Left kidney (tissue), 2 donors: ENCODE measurements around the gene TECPR2. TPM values are rescaled to one million over a fixed set of nuclear protein-coding genes. Genes with fewer than 3 reads are reported as not detected.

Experiments used
- DNase-seq: peaks from one replicate; pipeline ENCODE4 v3.0.0-alpha.2; 2013
- polyA plus RNA-seq: library from polyadenylated mRNA; unstranded; fragments of 120-200 nt; gene quantifications from one replicate; pipeline ENCODE4 v1.2.1, GENCODE V29; 2013; ENCODE audit not compliant: insufficient read length

The TECPR2 gene
- polyA plus RNA-seq, 1 donor: 15.9 TPM

DNA sequence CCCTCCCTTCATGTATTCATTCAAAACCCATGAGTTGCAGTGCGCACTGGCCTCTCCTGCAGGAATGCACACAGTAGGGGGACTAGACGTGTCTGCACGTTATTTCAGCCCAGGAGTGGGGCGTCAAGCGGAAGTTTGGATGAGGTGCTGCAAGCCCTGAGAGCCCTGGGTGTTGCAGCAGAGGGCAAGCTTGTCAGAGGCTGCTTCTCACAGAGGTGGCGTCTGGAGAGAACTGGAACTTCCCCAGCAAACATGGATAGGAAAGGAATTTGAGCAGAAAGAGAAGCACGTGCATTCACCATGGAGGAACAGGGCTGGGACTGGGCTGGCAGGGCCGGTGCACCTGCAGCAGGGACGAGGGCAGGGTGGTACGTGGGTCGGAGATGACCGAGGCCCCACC lies 64.9 kb downstream of the TECPR2 start:
- DNase-seq: no peak

DNA sequence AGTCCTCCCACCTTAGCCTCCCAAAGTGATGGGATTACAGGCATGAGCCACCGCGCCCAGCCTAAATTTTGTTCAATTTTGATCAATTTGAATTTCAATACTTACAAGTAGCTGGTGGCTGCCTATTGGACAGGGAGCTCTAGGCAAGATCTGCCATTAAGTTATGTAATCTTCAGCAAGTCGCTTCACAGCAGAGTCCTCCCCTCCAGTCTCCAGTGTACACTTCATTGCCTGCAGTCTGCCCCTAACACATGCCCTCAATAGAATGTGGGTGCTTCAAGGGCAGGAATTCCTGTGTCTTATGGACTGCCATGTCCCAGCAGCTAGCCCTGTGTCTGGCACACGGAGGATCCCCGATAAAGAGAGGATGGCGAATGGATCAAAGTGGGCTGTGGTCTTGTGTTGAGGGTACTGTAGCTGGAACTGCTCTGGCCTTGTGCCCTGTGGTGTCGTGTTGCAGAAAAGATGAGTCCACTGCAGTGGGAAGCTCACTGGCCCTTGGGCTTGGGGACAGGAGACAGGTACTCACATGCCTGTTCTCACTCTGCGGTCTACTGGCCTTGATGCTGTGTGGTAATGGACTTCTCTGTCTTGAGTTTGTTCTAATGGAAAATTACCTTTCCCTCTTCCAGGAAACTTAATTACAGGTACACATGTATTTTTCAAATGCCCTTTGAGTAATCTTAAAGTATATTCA lies 67.6 kb downstream of the TECPR2 start:
- no peak for DNase-seq

DNA sequence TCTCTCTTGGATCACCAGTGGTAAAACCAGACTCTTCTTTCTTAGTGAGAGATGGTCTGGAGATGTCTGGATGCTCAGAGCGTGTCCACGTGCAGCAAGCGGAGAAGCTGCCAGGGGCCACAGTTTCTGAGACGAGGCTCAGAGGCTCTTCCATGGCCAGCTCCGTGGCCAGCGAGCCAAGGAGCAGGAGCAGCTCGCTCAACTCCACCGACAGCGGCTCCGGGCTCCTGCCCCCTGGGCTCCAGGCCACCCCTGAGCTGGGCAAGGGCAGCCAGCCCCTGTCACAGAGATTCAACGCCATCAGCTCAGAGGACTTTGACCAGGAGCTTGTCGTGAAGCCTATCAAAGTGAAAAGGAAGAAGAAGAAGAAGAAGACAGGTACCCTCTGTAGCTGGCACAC lies 69.0 kb downstream of the TECPR2 start:
- DNase-seq: no peak

DNA sequence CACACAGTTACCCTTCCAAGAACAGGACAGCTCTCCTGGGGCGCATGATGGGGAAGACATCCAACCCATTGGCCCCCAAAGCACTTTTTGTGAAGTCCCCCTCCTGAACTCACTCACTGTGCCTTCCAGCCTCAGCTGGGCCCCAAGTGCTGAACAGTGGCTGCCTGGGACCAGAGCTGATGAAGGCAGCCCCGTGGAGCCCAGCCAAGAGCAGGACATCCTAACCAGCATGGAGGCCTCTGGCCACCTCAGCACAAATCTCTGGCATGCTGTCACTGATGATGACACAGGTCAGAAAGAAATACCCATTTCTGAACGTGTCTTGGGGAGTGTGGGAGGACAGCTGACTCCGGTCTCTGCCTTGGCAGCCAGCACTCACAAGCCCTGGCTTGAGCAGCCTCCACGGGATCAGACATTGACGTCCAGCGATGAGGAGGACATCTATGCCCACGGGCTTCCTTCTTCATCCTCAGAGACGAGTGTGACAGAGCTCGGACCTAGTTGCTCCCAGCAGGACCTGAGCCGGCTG lies 72.0 kb downstream of the TECPR2 start:
- no peak for DNase-seq

DNA sequence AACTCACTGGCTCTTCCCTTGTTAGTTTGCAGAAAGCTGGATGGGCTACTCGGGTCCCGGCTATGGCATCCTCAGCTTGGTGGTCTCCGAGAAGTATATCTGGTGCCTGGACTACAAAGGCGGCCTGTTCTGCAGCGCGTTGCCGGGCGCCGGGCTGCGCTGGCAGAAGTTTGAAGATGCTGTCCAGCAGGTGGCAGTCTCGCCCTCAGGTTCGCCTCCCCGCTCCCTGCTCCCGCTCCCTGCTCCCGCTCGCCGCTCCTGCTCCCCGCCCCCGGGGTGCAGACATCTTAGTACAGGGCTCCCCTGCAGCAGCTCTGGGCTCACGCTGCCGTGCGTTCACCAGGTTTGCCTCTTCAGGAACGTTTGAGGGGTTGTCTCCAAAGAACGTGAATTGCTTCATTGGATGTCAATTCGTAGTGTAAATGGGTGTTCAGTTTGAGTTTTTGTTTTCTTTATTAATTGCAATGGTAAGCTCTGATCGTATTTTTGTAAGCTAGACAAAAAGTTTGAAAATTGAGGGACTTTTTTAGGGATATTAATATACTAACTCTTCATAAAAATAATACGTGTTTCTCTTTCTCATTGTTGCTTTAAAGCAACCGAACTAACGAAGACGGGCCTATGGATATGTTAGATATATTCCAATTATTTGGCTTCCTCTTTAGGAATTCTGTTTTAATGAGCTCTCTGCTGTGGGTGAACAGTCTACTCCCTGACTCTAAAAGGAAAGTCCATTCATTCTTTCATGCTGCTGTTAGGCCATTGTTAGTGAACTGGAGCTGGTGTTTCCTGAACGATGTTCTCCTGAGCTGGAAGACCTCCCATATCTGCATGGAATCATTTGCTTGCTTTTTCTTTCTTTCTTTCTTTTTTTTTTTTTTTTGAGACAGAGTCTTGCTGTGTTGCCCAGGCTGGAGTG lies 75.5 kb downstream of the TECPR2 start:
- peak; percentile 85 for DNase-seq

DNA sequence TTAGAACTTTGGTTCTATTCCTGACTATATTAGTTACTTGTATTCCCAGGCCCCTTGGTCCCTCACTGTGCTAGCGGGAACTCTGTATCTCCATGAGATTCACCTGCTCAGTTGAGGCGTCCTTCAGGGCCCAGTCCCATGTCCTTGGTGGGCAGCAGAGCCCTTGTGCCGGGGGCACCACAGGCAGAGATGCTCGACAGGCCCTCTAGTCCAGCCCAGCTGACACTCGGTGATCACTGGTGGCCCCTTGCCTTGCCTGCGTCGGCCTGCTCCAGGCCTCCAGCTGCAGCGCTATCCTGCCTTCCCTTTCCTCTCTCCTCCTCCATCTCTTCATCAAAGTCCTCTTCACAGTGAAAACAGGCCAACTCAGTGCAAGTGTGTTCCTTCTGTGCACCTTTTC lies 76.8 kb downstream of the TECPR2 start:
- no peak for DNase-seq

DNA sequence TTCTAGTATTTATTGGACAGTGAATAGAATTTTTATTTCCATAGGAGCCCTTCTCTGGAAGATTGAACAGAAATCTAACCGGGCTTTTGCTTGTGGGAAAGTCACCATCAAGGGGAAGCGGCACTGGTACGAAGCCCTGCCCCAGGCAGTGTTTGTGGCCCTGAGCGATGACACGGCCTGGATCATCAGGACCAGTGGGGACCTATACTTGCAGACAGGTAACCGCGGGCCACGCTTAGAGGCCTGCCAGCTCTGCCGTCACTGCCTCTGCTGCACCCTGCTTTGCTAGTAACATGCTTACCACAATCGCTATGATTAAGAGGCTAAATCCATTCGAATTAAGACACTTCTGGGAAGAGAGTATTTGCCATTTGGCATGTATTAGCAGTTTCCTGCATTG lies 77.7 kb downstream of the TECPR2 start:
- DNase-seq: no peak

DNA sequence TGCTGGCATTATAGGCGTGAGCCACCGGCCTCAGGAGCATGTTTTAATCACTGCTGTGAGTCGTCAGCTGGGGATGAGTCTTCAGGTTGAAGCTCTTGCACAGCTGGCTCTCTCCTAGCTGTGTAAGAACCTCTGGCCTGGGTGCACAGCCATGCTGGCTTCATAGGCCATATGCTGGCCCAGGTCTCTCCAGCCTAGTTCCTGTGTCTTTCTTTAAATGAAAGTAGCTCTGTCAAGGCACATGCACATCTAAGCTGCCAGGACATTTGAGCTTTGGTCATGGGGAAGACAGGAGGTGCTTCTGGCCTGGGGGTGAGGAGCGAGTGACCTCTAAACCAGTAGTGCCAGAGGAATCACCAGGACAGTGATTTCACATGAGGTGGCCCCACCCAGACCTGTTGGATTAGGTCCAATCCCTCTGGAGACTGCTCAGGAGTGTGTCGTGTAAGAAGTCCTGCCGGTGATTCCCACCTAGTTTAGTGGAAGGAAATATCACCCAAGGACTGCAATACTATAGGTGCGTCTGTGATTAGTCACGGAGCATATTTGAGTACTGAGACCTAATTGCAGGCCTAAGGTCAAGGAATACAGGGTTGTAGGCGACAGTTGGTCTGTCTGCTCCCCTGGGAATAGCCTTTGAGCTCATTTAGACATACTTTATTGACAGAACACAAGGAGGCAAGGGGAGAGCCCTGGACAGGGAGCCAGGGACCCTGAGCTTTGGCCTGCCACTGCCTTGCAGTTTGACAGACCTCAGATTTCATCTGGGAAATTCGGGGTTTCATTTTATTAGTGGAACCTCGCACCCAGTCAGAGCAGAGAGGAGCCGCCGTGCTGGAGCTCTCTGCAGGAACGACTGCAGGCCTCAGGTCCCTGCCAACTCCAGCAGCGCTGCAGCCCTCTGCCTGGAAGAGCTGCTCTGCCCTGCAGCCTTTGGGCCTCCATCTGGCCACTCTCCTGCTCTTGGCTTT lies 79.8 kb downstream of the TECPR2 start:
- DNase-seq: no peak

DNA sequence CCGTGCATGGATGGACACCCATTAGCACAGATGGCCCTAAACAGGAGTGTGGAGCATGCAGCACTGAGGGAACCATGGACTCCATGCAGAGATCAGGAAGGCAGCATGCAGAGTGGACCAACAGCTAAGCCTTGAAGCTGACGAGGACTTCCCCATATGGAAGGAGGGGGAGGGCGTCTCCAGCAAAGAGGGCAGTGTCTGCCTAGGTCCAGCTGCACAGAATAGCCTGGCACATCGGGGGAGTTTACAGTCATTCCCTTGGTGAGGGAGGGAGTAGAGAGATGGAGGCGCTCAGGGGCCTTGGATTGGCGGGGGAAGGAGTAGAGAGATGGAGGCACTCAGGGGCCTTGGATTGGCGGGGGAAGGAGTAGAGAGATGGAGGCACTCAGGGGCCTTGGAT lies 82.3 kb downstream of the TECPR2 start:
- no peak for DNase-seq

DNA sequence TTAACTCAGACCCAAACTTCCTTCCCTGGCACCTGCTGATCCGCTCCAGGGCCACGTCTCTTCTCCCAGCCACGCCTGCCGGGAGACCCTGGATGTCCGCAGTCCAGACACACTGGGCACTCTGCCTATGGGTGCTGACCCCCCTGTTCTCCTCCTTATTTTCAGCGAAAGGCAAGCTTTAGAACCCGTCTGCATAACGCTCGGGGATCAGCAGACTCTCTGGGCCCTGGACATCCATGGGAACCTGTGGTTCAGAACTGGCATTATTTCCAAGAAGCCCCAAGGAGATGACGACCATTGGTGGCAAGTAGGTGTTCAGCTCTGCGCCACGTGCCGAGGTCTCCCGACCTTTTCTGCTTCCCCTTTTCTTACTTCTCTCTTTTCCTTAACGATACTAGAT lies 82.9 kb downstream of the TECPR2 start:
- DNase-seq: no peak

DNA sequence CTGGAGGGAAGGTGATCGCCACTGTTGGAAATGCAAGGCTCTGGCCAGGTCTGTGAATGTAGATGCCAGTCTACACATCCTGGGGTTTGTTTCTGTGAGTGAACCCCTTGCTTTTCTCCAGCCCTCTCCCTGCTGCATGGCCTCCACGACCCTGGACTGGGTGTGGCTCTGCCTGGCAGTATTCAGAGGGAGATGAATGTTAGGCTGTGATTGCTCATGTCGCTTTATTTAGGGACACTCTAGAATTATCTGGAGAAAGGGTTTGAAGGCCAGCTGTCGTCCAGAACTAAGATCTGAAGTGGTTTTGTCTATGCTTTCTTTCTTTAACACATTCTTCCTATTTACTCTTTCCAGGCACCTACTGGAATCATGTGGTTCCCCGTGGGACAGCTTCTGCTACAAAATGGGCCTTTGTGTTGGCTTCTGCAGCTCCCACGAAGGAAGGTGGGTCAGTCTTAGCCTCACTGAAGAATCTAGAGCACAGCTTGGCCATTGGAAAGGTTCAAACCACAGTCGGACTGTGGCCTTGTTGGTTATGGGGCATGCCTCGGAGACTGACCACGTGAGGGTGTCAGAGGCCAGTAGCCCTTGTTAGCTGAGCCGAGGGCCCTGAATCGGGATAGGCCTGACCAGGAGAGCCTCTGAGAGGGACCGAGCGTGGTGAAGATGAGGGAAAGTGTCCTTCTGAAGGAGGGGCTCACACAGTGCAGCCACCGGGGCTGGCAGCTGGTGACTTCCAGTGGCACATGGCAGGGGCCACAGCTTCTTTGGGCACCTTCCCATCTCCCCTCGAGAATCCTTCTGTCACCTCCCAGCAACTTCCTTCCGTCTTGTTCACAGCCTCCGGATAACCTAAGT lies 87.7 kb downstream of the TECPR2 start:
- DNase-seq: no peak

DNA sequence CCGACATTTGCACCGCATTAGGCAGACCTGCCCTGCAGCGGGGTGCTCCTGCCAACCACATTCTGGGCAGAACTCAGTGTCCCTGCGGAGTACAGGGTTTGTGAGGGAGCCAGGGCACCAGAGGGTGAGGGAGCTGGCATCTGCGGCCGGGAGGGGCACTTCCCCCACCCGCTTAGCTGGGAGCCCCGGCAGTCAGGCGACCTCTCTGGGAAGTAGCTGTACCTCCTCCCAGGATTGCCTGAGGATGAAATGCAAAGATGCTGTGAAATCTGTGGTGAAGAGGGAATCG lies 88.3 kb downstream of the TECPR2 start:
- DNase-seq: no peak

DNA sequence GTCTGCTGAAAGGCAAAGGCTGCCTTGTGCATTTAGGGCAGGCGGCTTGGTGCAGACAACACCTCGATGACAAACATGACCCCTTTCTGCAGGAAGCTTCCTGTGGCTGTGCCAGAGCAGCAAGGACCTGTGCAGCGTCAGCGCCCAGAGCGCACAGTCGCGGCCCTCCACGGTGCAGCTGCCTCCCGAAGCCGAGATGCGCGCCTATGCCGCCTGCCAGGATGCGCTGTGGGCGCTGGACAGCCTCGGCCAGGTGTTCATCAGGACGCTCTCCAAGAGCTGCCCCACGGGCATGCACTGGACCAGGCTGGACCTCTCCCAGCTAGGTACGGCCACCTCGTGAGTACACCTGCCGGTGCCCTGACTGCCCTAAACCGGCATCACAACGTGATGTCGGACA lies 89.6 kb downstream of the TECPR2 start:
- DNase-seq: no peak

DNA sequence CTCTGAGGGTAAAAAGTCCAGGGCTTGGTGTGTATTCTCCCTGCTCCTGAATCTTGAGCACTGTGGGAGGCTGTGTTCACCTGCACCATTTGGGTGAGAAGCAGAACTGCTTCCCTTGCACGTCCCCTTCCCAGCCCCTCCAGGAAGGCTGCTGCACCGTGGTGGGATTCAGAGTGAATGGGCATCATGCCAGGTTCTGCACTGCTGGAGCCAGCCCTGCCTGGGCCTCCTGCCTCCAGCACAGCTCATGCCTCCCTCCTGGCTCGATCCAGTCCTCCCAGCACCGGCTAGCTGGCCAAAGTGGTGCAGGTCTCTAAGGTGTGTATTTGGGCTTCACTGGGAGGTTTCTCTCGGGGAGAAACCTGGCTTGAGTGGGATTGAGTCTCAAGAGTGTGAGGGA lies 92.0 kb downstream of the TECPR2 start:
- no peak for DNase-seq

DNA sequence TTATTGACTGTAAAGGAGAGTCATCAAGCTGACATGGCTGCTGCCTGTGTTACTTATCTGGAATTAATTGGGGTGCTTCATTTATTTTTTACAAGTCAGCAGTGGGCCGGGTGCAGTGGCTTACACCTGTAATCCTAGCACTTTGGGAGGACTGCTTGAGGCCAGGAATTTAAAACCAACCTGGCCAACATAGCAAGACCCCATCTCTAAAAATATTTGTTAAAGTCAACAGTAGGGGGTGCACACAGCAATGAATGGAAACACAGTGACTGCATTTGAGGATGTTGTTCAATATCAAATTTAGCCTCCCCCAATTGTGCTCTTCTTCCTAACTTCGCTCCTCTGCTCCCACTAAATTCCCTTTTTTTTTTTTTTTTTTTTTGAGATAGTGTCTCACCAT lies 94.8 kb downstream of the TECPR2 start:
- DNase-seq: no peak

DNA sequence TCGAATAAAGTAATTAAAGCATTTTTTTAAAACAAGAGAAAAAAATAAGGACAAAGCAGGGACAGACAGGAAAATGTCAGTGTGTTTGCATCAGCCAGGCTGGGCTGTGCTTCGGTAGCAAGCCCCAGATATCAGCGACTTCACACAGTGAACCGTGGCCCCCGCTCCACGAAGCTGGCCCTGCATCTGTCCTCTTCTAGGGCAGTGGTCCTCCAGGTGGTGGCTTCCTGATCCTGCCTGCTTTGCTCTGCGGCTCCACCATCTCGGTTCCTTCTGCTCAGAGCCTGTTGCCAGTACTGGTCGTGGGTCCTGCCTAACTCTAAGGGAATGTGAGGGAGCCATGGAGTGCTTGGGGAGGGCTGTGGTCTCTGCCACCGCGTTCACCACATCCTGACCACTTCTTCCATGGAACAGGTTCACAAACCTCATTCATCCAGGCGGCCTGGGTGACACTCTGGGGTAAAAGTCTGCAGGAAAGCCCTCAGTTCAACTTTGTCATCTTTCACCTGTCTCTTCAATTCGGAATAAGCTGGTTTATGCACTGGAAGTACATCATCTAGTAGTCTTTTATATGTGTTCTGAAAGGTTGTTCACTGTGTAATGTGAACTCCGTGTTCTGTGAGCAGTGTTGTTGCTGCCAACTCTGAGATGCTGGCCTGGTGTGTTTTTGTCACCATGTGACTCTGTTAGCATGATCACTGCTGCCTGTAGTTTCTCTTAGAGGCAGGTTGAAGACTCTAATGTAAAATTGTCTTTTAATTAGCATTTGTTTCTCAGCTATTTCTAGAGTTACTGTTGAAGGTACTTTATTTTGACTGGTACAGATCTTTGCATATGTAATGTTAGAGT lies 99.0 kb downstream of the TECPR2 start:
- no peak for DNase-seq

DNA sequence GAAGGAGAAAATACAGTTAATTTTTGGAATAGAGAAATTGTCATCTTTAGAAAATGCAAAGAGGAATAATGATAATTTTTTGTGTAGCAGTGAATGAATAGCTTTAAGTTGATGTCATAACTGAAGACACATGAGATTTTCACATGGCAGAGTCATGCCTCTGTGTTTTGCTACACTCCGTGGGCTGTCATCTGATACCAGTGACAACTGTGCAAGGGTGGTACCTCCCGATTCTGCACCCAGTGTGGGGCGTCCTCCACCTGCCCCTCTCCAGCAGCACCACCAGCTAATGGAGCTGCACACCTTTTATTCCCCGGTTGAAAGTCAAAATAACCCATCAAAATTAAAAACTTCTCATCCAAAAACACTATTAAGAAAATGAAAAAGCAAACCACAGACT lies 99.7 kb downstream of the TECPR2 start:
- DNase-seq: no peak

DNA sequence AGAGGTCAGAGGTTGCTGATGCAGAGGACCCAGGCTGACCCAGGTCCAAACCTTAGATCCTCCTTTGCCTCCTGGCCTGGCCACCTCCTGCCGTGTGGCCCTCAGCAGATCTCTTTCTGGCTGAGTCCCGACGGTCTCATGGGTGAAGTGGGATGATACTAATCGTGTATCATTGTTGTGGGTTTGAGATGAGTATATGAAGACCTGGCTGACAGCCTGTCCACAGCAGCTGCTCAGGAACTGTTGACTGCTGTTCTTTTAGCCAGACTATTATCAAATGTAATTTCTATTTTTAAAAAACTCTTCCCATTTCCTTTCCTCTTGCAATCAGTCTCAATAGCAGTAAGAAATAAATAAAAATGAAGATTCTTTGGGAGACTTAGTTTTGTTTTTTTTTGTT lies 101.3 kb downstream of the TECPR2 start:
- no peak for DNase-seq

DNA sequence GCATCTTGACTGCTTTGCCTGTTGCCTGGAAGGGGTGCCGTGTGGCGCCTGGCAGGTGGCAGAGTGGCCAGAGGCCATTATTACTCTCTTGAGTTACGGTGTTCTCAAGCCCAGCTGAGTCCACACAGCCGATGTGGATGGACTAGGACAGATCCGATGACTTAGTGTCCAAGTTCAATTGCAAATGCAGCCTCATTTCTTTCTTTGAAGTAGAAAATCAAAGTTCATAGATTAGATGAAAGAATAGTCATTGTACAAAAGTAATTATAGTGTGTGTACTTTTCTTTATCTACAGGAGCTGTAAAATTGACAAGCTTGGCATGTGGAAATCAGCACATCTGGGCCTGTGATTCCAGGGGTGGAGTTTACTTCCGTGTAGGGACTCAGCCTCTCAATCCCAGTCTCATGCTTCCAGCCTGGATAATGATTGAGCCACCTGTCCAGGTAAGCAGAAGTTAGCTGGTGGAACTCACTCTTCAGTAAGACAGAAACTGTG lies 102.2 kb downstream of the TECPR2 start:
- DNase-seq: no peak

DNA sequence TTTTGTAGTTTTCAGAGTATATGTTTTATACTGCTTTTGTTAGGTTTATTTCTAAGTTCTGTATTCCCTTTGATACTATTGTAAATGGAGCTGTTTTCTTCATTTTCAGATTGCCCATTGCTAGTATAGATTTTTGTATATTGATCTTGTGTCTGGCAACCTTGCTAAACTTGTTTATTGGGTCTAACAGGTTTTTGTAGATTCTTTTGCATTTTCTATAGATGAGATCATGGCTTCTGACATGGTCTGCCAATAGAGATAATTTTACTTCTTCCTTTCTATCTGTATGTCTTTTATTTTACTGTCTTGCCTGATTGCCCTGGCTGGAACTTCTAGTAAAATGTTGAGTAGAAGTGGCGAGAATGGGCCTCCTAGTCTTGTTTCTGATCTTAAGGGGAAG lies 106.5 kb downstream of the TECPR2 start:
- no peak for DNase-seq
